Left ventricle myocardium inferior (tissue), 1 donor: ENCODE measurements around the gene KRT3. TPM values are rescaled to one million over a fixed set of nuclear protein-coding genes. Genes with fewer than 3 reads are reported as not detected.

Source experiments
- DNase-seq: peaks from one replicate; pipeline ENCODE4 v3.0.0-alpha.2; 2020
- H3K27ac ChIP-seq: fragments of 200-600 bp; replicated peaks from 2 replicates; pipeline ENCODE4 v1.8.0; 2021
- H3K27me3 ChIP-seq: fragments of 200-600 bp; 2 replicates; pipeline ENCODE4 v1.8.0; 2021; ENCODE audit warnings: low read depth
- H3K36me3 ChIP-seq: fragments of 200-600 bp; 2 replicates; pipeline ENCODE4 v1.8.0; 2021
- H3K4me1 ChIP-seq: fragments of 200-600 bp; 2 replicates; pipeline ENCODE4 v1.8.0; 2021
- H3K4me3 ChIP-seq: fragments of 200-600 bp; 2 replicates; pipeline ENCODE4 v1.8.0; 2021; ENCODE audit warnings: mild to moderate bottlenecking, moderate library complexity
- H3K9me3 ChIP-seq: fragments of 200-600 bp; replicated peaks from 2 replicates; pipeline ENCODE4 v1.8.0; 2021
- CTCF ChIP-seq: fragments of 200-600 bp; IDR thresholded peaks from 2 replicates; pipeline ENCODE4 v1.8.0; 2021; ENCODE audit warnings: antibody characterized with exemption, mild to moderate bottlenecking, borderline replicate concordance
- intact Hi-C: fragments of 100-400 bp; cut with micrococcal nuclease; formaldehyde crosslinking; loops from one replicate; pipeline ENCODE4 v1.11.0; 2022
- total RNA-seq: library from RNA; stranded (reverse); fragmentation: NEBNext Ultra II Directional; extraction: Animal tissue kit (Norgen Biotek cat#: 25700); gene quantifications from one replicate; pipeline ENCODE4 v1.2.1, GENCODE V29; 2021
- donor health status: DM: no; HTN: yes; CAD: no; lungs with severe emphysema.

KRT3 gene
- total RNA-seq, 1 donor from 2014 or later, result not detected

- Histone ChIP-seq H3K36me3 (no peaks in the 10 kb centered on the region), H3K4me1 (no peaks in the 10 kb centered on the region), H3K27ac (no peak overlapping the region), H3K9me3 (no peaks in the 10 kb centered on the region), H3K27me3 (no peaks in the 10 kb centered on the region), H3K4me3 (no peak overlapping the region)
- no peak for DNase-seq
- intact Hi-C loops, result no loop called here
- no peak for TF ChIP-seq CTCF
These were observed 4.5 kb upstream of the KRT3 start for GRCh38 chr12:52800259-52800917.

GRCh38 chr12:52799505-52800211 is 3.7 kb upstream of the KRT3 start:
- peaks cover 5% of the 10 kb centered on the region for H3K27me3 ChIP-seq
- no peak for DNase-seq
- H3K36me3 ChIP-seq, result no peaks in the 10 kb centered on the region
- H3K27ac ChIP-seq, result no peak overlapping the region
- intact Hi-C loops, result no loop called here
- no peaks in the 10 kb centered on the region for H3K9me3 ChIP-seq
- H3K4me1 ChIP-seq, result no peaks in the 10 kb centered on the region
- no peak overlapping the region for H3K4me3 ChIP-seq
- no peak for TF ChIP-seq CTCF

GRCh38 chr12:52798671-52799504 is 3.0 kb upstream of the KRT3 start:
- no peak for DNase-seq
- no peak overlapping the region for H3K27ac ChIP-seq
- H3K36me3 ChIP-seq, result no peaks in the 10 kb centered on the region
- no peak overlapping the region for H3K4me3 ChIP-seq
- intact Hi-C loops, result no loop called here
- no peak for TF ChIP-seq CTCF
- H3K27me3 ChIP-seq, result peaks cover 12% of the 10 kb centered on the region
- no peaks in the 10 kb centered on the region for H3K9me3 ChIP-seq
- no peaks in the 10 kb centered on the region for H3K4me1 ChIP-seq

- Histone ChIP-seq H3K4me1 (no peaks in the 10 kb centered on the region), H3K27ac (no peak overlapping the region), H3K27me3 (peaks cover 20% of the 10 kb centered on the region), H3K9me3 (no peaks in the 10 kb centered on the region), H3K4me3 (no peak overlapping the region), H3K36me3 (no peaks in the 10 kb centered on the region)
- no peak for TF ChIP-seq CTCF
- intact Hi-C loops, result no loop called here
- DNase-seq, result no peak
These were observed 2.2 kb upstream of the KRT3 start for GRCh38 chr12:52798003-52798670.

- TF ChIP-seq CTCF, result no peak
- Histone ChIP-seq H3K27me3 (peaks cover 26% of the 10 kb centered on the region), H3K9me3 (no peaks in the 10 kb centered on the region), H3K4me1 (no peaks in the 10 kb centered on the region), H3K4me3 (no peak overlapping the region), H3K27ac (no peak overlapping the region), H3K36me3 (no peaks in the 10 kb centered on the region)
- intact Hi-C loops, result no loop called here
- DNase-seq, result no peak
These were observed 1.6 kb upstream of the KRT3 start for GRCh38 chr12:52797529-52797894.
